Fibroblast of skin of right biceps (primary cell): ENCODE data around the gene YWHAQ.

Source experiments
- DNase-seq: peaks from one replicate; pipeline ENCODE4 v3.0.0-alpha.2; 2013

Gene YWHAQ

GRCh38 chr2:9549420-9549819 lies 81.4 kb downstream of the YWHAQ start:
- DNase-seq = no peak

- peak; percentile 38 for DNase-seq
Observed at GRCh38 chr2:9548506-9548905, 82.3 kb downstream of the YWHAQ start.

- DNase-seq = no peak
Observed at GRCh38 chr2:9547262-9547991, 83.4 kb downstream of the YWHAQ start.

DNA sequence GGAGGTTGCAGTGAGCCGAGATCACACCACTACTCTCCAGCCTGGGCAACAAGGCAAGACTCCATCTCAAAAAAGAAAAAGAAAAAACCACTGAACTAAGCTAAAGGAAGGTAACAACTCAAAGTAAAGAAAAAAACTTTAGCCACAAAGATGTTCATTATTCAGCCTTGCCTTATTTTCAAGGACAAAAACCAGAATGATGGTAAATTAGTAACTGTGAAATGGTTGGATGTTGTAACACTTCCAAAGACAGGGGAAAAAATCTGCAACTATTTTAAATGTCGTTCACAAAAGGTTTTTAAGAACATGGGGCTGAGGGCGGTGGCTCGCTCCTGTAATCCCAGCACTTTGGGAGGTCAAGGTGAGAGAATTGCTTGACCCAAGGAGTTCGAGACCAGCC lies 85.3 kb downstream of the YWHAQ start:
- no peak for DNase-seq

DNA sequence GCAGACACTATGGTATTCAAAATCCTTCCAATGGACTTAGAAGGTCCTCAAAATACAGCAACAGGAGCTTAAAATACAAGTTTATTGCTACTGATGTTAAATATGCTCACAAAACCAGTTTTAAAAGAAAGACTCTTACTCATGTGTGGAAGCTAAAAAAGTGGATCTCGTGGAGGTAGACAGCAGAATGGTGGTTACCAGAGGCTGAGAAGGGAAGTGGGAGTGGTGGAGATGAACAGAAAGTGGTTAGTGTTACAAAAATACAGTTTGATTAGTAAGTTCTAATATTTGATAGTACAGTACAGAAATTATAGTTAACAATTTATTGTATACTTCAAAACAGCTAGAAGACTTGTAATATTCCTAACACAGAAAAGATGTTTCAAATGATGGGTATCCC lies 87.2 kb downstream of the YWHAQ start:
- DNase-seq = no peak

GRCh38 chr2:9539531-9539930 lies 91.3 kb downstream of the YWHAQ start:
- DNase-seq = peak; percentile 14

GRCh38 chr2:9538000-9538507 lies 92.7 kb downstream of the YWHAQ start:
- peak; percentile 82 for DNase-seq

GRCh38 chr2:9536504-9536903 lies 94.3 kb downstream of the YWHAQ start:
- DNase-seq = no peak

DNA sequence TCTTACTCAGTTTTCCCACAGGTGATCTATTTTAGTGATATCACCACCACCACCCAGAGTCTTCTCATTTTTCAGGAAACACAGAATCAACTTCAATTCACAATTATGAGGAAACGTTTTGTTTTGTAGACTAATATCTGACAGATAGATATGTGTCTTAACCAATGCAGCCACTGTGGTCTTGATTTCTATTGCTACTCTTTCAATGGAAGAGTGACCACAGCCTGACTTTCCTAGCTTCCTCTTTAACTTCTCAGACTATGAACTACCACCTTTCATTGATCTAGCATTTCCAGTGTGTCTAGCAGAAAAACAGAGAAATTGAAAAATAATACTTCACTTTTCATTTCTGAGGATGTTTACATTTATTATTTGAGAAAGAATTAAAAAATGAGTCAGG lies 95.6 kb downstream of the YWHAQ start:
- DNase-seq = no peak
